GM20000 (cell line): ENCODE data around the gene SPAAR.

Experiments used
- DNase-seq: peaks from one replicate; pipeline ENCODE4 v3.0.0; 2012; ENCODE audit warnings: low spot score
- TF ChIP-seq, protein P1 (sequence below): IDR thresholded peaks from 2 replicates; pipeline ENCODE4 v1.5.1; 2012; ENCODE audit warnings: mild to moderate bottlenecking, control low read depth; ENCODE audit errors: extremely low read depth, missing control alignments

The SPAAR gene

DNA sequence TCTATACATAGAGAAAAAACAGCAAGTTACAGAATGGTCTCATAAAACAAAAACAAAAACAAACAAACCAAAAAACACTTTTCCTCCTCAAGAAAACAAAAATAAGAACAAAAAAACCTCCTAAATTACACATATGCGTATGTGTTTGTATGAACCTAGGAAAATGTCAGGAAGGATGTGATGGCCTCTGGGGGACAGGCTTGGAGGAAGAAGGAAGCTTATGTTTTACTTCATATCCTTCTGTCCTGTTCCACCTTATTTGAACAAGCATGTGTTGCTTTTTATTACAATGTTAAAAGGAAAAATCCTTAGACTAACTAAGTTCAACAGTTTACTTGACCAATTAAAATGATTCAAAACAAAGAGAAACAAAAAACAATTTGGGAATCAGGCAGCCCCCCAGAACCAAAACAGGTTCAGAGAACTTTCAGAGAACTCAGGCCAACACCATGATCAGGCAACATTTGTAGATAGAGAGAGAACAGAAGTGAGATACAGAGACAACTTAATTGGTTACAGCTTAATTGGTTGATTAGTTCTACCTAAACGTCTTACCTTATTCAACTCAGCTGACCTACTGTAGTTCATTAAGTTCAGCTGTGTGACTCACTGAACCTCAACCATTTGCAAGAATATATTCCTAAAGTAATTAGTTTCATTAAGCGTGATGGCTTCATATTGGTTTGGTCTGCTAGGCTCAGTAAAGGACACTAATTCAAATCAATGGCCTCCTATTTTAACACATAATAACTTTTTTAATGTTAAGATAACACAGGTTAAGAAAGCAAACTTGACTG, 10.1 kb downstream of the SPAAR start:
- TF ChIP-seq, protein P1, sequence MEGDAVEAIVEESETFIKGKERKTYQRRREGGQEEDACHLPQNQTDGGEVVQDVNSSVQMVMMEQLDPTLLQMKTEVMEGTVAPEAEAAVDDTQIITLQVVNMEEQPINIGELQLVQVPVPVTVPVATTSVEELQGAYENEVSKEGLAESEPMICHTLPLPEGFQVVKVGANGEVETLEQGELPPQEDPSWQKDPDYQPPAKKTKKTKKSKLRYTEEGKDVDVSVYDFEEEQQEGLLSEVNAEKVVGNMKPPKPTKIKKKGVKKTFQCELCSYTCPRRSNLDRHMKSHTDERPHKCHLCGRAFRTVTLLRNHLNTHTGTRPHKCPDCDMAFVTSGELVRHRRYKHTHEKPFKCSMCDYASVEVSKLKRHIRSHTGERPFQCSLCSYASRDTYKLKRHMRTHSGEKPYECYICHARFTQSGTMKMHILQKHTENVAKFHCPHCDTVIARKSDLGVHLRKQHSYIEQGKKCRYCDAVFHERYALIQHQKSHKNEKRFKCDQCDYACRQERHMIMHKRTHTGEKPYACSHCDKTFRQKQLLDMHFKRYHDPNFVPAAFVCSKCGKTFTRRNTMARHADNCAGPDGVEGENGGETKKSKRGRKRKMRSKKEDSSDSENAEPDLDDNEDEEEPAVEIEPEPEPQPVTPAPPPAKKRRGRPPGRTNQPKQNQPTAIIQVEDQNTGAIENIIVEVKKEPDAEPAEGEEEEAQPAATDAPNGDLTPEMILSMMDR, result no peak
- no peak for DNase-seq

DNA sequence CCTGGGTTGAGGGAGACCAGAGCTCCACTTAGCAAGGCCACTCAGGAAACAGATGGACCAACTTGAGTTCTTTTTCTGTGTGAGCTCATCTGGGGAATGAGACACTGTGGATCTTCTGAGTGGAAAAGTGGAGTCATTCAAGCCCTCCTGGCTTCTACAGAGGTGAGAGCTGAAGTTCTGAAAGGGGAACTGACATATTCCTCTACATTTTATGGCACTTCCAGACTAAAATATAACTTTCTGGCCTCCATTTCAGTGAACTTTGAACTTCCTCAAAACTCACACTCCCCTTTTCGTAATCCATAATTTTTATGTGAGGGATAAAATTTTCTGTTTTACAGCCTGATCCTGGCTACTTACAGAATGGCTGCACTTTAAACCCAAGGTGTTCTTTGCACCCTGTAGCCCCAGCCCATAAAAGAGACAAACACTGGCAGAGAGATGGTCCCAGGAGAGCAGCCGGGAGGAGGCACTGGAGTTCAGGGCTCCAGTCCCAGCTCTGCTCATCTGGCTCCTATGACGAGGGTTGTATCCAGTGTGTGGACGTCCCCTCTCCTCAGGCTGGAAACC, 10.8 kb downstream of the SPAAR start:
- TF ChIP-seq, protein P1, result no peak
- DNase-seq, result no peak

DNA sequence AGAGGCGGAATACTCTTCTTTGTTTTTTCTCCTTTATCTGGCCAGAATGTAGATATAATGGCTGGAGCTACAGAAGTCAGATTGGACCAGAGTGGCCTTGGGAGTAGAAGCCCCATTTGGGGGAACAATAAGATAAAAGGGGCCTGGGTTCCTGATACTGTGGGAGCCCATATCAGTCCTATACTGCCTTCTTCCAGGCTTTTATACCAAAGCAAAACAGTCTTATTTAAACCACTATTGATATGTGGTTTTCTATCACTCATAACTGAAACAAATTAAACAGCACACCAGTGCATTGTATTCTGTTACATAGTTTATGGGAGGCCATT, 14.3 kb downstream of the SPAAR start:
- TF ChIP-seq, protein P1, result no peak
- no peak for DNase-seq

DNA sequence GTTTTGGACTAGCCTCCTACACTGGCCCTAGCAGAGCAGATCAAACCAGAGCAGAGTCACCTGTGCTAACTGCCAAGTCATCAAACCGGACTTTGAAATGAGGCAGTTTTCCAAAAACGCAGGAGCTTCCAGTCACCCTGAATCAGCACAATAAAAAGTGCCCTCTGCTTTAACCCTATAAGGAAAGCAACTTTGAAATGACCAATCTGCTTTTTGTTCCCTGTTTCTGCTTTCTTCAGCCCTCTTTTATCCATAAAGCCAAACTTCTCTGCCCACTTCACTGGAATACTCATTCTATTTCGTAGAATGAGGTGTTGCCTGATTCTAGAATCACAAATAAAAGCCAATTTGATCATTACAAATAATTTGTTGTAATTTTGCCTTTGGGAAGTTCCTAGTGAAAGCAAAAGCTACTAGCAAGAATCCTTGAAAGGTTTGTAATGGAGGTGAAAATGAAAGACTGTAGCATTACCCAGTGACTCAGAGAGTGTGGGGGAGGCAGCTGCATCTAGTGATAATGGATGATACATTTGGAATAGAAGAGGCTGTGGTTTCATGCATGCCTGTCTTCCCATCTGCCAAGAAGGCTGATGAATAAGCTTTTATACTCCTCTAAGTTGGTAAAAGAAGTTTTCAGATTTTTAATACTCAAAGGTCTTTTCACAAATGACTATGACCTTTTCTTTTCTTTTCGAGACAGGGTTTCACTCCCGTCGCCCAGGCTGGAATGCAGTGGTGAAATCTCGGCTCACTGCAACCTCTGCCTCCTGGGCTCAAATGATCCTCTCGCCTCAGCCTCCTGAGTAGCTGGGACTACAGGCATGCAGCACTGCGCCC, 14.9 kb downstream of the SPAAR start:
- TF ChIP-seq, protein P1, result no peak
- no peak for DNase-seq

DNA sequence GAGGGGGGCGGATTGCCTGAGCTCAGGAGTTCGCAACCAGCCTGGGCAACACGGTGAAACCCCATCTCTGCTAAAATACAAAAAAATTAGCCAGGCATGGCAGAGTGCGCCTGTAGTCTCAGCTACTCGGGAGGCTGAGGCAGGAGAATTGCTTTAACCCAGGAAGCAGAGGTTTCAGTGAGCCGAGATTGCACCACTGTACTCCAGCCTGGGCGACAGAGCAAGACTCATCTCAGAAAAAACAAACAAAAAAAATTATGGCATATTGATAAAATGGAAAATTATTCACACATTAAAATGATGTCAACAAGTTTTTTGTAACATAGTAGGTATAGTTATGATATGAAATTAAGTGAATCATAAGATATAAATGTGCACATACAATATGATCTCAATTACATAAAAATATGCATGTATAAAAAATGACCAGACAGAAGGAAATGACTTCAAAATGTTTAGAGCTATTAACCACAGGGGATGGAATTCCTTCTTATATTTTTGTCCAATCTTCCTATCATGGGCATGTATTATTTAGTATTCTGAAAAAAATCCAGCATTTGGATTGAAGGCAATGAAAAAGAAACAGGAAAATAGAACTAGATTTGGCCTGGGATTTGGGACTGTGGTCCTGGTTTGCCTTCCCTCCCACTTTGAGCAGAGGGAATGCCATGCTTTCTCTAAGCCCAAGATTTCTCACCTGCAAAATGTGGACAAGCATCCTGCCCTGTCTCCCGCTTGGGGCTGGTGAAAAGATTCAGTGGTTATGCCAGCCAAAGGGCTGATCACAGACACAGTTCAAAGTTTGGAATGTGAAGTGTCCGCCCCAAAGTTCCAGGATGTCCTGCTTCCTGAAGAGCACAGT, 19.5 kb downstream of the SPAAR start:
- TF ChIP-seq, protein P1, result no peak

DNA sequence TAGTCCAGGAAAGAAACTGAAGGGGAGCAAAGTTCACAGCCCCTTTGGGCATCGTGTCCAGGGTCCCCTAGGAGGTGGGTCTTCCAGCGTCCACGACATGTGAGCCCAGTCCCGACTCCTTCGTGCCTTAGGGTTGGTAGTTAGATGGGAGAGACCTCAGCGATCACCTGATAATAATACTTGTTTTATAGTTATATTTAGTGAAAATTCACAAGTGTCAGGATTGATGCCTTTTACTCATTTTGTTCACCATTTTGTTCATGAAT, 20.1 kb downstream of the SPAAR start:
- DNase-seq, result no peak
- TF ChIP-seq, protein P1, result no peak

More for the DNA sequence above, 19.5 kb downstream of the SPAAR start:
- DNase-seq, result no peak
